ENCODE results near the gene DNAH9.

DNAH9 gene, protein sequence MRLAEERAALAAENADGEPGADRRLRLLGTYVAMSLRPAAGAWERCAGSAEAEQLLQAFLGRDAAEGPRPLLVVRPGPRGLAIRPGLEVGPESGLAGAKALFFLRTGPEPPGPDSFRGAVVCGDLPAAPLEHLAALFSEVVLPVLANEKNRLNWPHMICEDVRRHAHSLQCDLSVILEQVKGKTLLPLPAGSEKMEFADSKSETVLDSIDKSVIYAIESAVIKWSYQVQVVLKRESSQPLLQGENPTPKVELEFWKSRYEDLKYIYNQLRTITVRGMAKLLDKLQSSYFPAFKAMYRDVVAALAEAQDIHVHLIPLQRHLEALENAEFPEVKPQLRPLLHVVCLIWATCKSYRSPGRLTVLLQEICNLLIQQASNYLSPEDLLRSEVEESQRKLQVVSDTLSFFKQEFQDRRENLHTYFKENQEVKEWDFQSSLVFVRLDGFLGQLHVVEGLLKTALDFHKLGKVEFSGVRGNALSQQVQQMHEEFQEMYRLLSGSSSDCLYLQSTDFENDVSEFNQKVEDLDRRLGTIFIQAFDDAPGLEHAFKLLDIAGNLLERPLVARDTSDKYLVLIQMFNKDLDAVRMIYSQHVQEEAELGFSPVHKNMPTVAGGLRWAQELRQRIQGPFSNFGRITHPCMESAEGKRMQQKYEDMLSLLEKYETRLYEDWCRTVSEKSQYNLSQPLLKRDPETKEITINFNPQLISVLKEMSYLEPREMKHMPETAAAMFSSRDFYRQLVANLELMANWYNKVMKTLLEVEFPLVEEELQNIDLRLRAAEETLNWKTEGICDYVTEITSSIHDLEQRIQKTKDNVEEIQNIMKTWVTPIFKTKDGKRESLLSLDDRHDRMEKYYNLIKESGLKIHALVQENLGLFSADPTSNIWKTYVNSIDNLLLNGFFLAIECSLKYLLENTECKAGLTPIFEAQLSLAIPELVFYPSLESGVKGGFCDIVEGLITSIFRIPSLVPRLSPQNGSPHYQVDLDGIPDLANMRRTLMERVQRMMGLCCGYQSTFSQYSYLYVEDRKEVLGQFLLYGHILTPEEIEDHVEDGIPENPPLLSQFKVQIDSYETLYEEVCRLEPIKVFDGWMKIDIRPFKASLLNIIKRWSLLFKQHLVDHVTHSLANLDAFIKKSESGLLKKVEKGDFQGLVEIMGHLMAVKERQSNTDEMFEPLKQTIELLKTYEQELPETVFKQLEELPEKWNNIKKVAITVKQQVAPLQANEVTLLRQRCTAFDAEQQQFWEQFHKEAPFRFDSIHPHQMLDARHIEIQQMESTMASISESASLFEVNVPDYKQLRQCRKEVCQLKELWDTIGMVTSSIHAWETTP (N-terminal part only)

DNA sequence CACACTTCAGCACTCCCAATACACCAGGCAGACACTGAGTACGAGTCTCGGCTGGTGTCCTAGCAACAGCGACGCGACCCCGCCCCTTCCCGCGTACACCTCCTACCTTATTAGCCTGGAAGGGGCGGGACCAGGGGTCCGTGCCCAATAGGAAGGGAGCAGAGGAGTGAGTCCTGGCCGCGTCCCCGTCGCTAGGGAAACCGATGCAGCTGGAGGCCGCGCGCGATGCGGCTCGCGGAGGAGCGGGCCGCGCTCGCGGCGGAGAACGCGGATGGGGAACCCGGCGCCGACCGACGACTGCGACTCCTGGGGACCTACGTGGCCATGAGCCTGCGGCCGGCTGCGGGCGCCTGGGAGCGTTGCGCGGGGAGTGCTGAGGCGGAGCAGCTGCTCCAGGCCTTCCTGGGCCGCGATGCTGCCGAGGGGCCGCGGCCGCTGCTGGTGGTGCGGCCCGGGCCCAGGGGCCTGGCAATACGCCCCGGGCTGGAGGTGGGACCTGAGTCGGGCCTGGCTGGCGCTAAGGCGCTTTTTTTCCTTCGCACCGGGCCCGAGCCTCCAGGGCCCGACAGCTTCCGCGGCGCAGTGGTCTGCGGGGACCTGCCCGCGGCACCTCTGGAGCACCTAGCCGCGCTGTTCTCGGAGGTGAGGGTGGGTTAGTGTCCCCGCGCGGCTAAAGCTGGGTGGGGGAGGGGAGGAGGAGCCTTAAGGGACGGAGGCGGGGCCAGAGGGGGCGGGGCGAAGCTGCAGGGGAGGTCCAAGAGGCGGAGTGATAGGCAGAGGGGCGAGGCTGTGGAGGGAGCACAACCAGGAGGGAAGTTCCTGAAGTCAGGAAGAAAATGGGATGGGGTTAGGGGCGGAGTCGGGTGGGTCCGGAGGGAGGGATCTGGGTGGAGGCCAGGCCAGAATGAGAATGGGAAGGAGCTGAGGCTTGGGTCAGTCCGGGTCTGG is at the start of gene DNAH9:
TSS of gene DNAH9 (plus strand) at position 197 of the 948 bp plus-strand sequence. CDS start at position 226, 29 bp downstream.
- H3K4me3 ChIP-seq (ENCODE audit: low read length) = no peak within 1 kb of the TSS
- no peak for TF ChIP-seq ZNF274 (IDR thresholded peaks at IDR 0.05; ENCODE audit: low read depth, low read length)

DNA sequence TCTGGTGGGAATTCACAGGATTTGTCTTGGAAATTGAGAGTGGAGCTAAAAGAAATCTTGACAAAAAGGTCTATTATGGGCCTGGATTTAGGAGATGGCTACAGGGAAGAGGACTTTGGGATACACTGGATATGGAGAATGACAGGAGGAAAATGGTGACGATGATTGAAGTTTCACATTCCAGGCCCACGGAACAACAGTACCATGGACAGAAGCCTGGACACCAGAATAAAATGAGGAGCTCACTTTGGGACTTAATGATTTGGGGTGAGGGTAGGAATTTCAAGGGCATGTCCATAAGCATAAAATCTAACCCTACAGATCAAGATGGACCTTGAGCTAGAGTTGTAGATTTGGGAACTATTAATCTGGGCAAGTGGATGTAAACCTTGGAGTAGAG is 47.8 kb upstream of the DNAH9 start:
- no peak for TF ChIP-seq ZNF274 (IDR thresholded peaks at IDR 0.05; ENCODE audit: low read depth, low read length)
- H3K4me3 ChIP-seq (ENCODE audit: low read length) = no peak overlapping the region

DNA sequence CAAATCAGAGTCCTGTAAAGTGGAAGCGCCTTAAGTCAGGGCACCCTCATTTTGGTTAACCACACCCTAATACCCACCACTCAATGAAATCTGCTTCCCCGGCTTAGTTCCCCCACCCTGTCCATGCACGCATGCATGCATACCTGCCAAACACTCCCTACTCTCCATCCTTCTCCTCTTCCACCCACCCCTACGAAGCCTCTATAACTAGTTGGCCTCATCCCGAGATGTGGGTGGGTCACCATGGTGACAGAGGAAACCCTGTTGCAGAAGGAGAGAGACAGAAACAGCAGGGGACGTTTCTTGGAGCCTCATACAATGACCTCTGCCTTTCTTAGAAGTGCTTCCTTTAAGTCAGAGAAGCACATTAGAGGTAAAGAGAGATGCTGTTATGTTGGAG is 46.8 kb upstream of the DNAH9 start:
- H3K4me3 ChIP-seq (ENCODE audit: low read length) = no peak overlapping the region
- TF ChIP-seq ZNF274 (IDR thresholded peaks at IDR 0.05; ENCODE audit: low read depth, low read length) = no peak

DNA sequence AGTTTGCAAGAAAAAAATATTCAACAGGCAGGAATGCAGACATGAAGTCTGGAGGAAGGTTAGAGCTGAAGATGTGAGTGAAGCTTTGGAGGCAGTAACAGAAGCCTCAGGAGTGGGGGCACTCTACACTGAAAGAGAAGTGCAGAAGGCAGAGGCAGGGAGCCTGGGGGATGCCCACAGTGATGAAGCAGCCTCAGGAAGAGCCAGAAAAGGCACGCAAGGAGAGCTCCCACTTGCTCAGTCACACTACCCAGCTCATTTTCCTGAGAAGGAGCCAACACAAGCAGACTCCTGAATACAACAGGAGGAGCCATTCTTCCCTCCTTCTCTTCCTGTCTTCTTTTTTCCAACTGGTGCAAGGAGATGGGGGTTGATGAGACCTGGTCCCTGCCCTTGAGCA is 45.1 kb upstream of the DNAH9 start:
- H3K4me3 ChIP-seq (ENCODE audit: low read length) = no peak overlapping the region
- TF ChIP-seq ZNF274 (IDR thresholded peaks at IDR 0.05; ENCODE audit: low read depth, low read length) = no peak

DNA sequence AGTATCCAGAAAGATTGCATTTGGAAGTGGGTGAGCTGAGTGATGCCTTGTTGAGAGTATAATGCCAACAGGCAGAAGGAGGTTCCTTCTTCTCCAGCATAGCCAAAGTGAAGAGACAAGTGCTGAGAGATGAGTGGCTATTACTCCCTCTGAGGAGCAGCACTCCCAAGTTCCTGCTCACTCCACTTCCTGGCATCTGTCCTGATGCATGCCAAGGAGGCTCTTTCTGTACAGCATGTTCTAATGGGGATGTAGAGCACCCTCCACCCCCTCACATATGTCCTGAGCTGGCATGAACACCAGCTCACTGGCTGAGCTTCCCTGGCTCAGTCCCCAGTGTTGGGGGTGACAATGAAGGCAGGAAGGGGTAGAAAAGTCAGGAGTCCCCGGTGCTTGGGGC is 44.2 kb upstream of the DNAH9 start:
- no peak for TF ChIP-seq ZNF274 (IDR thresholded peaks at IDR 0.05; ENCODE audit: low read depth, low read length)
- H3K4me3 ChIP-seq (ENCODE audit: low read length) = no peak overlapping the region

DNA sequence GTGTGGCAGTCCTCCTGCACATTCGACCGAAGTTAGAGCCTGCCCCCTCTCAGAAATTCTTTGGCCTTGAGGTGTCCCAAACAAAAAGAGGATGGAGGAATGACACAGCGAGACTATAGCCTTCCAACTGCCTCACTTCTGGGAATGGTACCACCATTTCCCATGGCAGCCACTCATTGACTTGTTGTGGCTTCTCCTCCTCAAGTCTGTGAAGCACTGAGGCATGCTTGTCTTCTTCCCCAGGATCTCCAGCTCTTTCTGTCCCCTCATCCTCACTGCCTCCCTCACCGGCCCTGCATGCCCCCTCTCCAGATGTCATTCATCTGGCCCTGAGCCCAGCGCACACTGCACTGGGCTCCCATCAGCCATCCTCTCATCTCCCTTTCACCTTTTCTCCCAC is 43.7 kb upstream of the DNAH9 start:
- no peak for TF ChIP-seq ZNF274 (IDR thresholded peaks at IDR 0.05; ENCODE audit: low read depth, low read length)
- no peak overlapping the region for H3K4me3 ChIP-seq (ENCODE audit: low read length)

DNA sequence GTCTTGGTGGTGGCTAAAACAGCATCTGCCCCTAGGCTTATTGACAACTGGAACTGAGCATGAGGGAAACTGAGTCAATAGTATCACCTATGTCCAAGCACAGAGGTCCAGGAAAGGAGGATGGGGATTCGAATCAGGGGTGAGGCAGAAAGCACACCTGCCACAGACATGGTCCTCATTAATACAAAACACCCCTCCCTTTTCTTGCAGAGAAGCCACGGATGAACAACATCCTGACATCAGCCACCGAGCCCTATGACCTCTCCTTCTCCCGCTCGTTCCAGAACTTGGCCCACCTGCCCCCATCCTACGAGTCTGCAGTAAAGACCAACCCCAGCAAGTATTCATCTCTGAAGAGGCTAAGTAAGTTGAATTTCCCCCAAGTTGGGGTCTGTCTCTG is 42.7 kb upstream of the DNAH9 start:
- TF ChIP-seq ZNF274 (IDR thresholded peaks at IDR 0.05; ENCODE audit: low read depth, low read length) = no peak
- no peak overlapping the region for H3K4me3 ChIP-seq (ENCODE audit: low read length)

DNA sequence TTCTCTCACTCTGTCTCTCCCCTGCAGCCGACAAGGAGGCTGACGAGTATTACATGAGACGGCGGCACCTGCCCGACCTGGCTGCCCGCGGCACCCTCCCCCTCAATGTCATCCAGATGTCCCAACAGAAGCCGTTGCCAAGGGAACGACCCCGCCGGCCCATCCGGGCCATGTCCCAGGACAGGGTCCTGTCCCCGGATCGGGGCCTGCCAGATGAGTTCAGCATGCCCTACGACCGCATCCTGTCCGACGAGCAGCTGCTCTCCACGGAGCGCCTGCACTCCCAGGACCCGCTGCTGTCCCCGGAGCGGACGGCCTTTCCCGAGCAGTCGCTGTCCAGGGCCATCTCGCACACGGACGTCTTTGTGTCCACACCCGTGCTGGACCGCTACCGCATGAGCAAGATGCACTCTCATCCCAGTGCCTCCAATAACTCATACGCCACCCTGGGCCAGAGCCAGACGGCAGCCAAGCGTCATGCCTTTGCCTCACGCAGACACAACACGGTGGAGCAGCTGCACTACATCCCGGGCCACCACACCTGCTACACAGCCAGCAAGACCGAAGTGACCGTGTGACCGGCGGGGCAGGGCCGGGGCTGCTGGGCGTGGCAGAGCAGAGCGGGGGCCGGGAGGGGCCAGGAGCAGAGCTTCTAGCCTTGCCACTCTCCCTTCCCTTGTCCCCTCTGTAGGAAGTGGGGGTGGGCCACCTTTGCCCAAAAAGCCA is 40.4 kb upstream of the DNAH9 start:
- TF ChIP-seq ZNF274 (IDR thresholded peaks at IDR 0.05; ENCODE audit: low read depth, low read length) = no peak
- no peak overlapping the region for H3K4me3 ChIP-seq (ENCODE audit: low read length)

DNA sequence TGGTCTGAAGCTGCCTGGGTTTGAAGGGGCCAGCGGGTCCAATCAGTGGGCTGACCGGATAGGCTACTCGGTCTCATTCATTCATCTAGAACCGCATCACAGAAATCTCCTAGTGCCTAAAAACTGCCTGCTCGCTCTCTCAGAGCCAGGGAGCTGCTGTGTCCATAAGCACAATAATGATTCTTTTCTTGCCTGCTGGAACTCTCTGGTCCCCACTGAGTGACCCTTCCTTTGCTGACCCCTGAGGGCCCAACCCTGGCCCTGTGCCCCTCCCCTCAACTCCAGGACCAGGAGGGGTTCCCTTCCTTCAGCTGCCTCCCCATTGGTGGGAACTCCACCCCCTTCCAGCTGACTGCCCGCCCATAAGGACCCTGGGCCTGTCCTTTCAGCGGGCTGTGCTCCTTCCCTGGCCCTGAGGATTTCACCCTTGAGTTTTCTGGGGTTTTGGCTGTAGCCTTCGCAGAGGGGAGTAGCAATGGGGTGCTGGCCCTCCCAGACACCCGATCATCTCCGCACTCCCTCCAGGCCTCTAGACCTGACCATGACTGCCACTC is 39.5 kb upstream of the DNAH9 start:
- TF ChIP-seq ZNF274 (IDR thresholded peaks at IDR 0.05; ENCODE audit: low read depth, low read length) = no peak
- no peak overlapping the region for H3K4me3 ChIP-seq (ENCODE audit: low read length)

DNA sequence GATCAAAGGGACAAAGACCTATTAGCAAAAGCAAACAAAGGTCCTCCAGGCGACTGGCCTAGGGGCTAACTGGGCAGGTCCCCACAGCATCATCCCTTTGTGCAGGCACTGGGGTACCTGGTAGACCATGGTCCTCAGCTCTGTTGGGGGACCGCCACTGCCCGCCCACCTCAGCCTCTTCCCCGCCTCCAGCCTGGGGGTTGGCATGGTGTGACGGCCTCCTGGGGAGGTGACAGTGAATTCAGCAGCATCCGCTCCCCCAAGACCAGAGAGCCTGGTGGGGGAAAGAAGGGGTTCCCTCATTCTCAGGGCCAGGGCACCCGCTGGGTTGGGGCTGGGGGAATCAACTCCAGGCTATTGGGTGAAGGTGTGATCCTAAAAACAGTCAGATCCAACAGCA is 38.7 kb upstream of the DNAH9 start:
- H3K4me3 ChIP-seq (ENCODE audit: low read length) = no peak overlapping the region
- TF ChIP-seq ZNF274 (IDR thresholded peaks at IDR 0.05; ENCODE audit: low read depth, low read length) = no peak

DNA sequence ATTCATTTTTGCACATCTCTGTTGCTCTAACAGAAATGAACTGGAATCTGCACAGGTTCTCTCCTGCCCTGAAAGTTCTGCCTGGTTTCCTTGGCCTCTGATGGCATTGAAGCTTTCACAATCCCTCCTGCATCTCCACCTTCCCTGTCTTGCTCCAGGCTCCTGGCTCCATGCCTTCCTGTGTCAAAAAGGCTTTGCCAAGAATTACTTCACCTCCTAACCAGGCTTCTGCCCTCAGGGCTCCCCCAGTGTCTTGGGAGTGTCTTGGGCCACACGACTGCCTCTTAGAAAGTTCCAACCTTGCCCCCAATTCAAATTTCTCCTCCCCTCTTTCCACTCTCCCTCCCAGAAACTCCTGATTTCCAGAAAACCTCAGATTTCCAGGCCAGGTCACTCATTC is 37.0 kb upstream of the DNAH9 start:
- no peak overlapping the region for H3K4me3 ChIP-seq (ENCODE audit: low read length)
- TF ChIP-seq ZNF274 (IDR thresholded peaks at IDR 0.05; ENCODE audit: low read depth, low read length) = no peak

DNA sequence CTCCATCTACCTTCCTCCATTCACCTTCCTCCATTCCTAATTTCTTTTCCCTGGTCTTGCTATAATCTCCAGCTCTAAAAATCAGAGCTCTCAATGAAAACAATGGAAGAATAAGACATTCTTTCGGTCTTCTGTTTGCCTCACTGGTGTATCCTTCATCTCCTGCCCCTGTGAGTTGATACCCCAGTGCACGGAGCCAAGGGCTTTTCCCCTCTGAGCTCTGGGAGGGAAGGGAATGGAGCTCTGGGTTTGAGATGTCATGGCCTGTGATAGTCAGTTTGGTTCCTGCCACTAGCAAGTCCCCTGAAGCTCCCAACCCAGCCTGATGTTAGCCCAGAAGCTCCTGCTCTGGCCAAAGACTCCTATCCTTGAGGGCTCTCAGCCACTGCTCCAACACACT is 36.6 kb upstream of the DNAH9 start:
- no peak overlapping the region for H3K4me3 ChIP-seq (ENCODE audit: low read length)
- TF ChIP-seq ZNF274 (IDR thresholded peaks at IDR 0.05; ENCODE audit: low read depth, low read length) = no peak
